CD14-positive monocyte (primary cell): ENCODE results near the gene RIMOC1. TPM values are rescaled to one million over a fixed set of nuclear protein-coding genes. Genes with fewer than 3 reads are reported as not detected.

ENCODE experiments used
- DNase-seq, 3 donors: peaks; one replicate each; pipeline ENCODE4 v3.0.0-alpha.2; 2011 to 2022
- H2AFZ ChIP-seq: 2 replicates; pipeline ENCODE4 v1.6.0; 2012; ENCODE audit warnings: mild to moderate bottlenecking, low read depth, low read length, inconsistent platforms; ENCODE audit not compliant: insufficient read depth, poor library complexity, severe bottlenecking
- H3K27ac ChIP-seq, 2 donors: 1 replicate in 1 of 2; 2 replicates in 1 of 2; pipeline ENCODE4 v1.5.1; 2012 to 2013; ENCODE audit warnings: low read length in 2 of 2, control low read depth in 1 of 2, inconsistent platforms in 1 of 2, low read depth in 1 of 2, mild to moderate bottlenecking in 1 of 2
- H3K27me3 ChIP-seq, 2 donors: one replicate each; pipeline versions ENCODE4 v1.6.0 to v1.6.1; 2011 to 2013; ENCODE audit warnings: low read length in 2 of 2; ENCODE audit not compliant: control insufficient read depth in 2 of 2, insufficient read depth in 2 of 2
- H3K36me3 ChIP-seq, 2 donors: replicated peaks in 1 of 2; 1 replicate in 1 of 2; 2 replicates in 1 of 2; pipeline versions ENCODE4 v1.5.1 to v1.6.1; 2012 to 2013; ENCODE audit warnings: low read length in 2 of 2, control low read depth in 1 of 2, inconsistent platforms in 1 of 2, mild to moderate bottlenecking in 1 of 2; ENCODE audit not compliant: insufficient read depth in 2 of 2, control insufficient read depth in 1 of 2
- H3K4me1 ChIP-seq, 2 donors: 1 replicate in 1 of 2; 2 replicates in 1 of 2; pipeline versions ENCODE4 v1.5.1 to v1.6.1; 2012 to 2013; ENCODE audit warnings: low read length in 2 of 2, control low read depth in 1 of 2, inconsistent platforms in 1 of 2, mild to moderate bottlenecking in 1 of 2, moderate library complexity in 1 of 2; ENCODE audit not compliant: insufficient read depth in 2 of 2, control insufficient read depth in 1 of 2
- H3K4me2 ChIP-seq: replicated peaks from 2 replicates; pipeline ENCODE3; 2012; ENCODE audit warnings: low read length, moderate library complexity, mild to moderate bottlenecking; ENCODE audit not compliant: poor library complexity, severe bottlenecking; ENCODE audit errors: extremely low read depth
- H3K4me3 ChIP-seq, 3 experiments: fragments of 200-600 bp in 1 of 3; sonication (generic) in 1 of 3; replicated peaks in 1 of 3; 1 replicate in 2 of 3; 2 replicates in 1 of 3; pipeline ENCODE4 v1.5.1; 2011 to 2013; ENCODE audit warnings: low read length in 3 of 3, mild to moderate bottlenecking in 3 of 3, control low read depth in 2 of 3, low read depth in 2 of 3, inconsistent platforms in 1 of 3, moderate library complexity in 1 of 3
- H3K79me2 ChIP-seq: 2 replicates; pipeline ENCODE4 v1.6.0; 2012; ENCODE audit warnings: mild to moderate bottlenecking, control low read depth, inconsistent platforms, low read length, moderate library complexity; ENCODE audit not compliant: insufficient read depth
- H3K9ac ChIP-seq: 2 replicates; pipeline ENCODE4 v1.6.0; 2017; ENCODE audit warnings: low read length, mild to moderate bottlenecking; ENCODE audit not compliant: insufficient read depth, poor library complexity, severe bottlenecking
- H3K9me3 ChIP-seq, 2 donors: replicated peaks in 1 of 2; 1 replicate in 1 of 2; 2 replicates in 1 of 2; pipeline versions ENCODE4 v1.5.1 to v1.6.1; 2012 to 2013; ENCODE audit warnings: low read length in 2 of 2, control low read depth in 1 of 2; ENCODE audit not compliant: control insufficient read depth in 1 of 2, insufficient read depth in 1 of 2
- H4K20me1 ChIP-seq: 2 replicates; pipeline ENCODE4 v1.6.0; 2012; ENCODE audit warnings: mild to moderate bottlenecking, low read length, control low read depth, moderate library complexity; ENCODE audit not compliant: insufficient read depth
- H3K27ac Mint-ChIP-seq, 7 donors: one replicate each; pipeline ENCODE4 v1.8.0; 2020; ENCODE audit warnings: mild to moderate bottlenecking in 7 of 7, mixed read lengths in 7 of 7, moderate library complexity in 6 of 7, inconsistent platforms in 2 of 7
- H3K27me3 Mint-ChIP-seq, 3 donors: one replicate each; pipeline ENCODE4 v1.8.0; 2021 to 2022; ENCODE audit warnings: low read depth in 3 of 3, mild to moderate bottlenecking in 3 of 3, mixed read lengths in 3 of 3, moderate library complexity in 3 of 3, inconsistent platforms in 1 of 3
- H3K36me3 Mint-ChIP-seq, 2 donors: one replicate each; pipeline ENCODE4 v1.8.0; 2020; ENCODE audit warnings: mixed read lengths in 2 of 2, inconsistent platforms in 1 of 2, mild to moderate bottlenecking in 1 of 2
- H3K4me1 Mint-ChIP-seq: one replicate; pipeline ENCODE4 v1.8.0; 2020; ENCODE audit warnings: mild to moderate bottlenecking, mixed read lengths
- H3K4me3 Mint-ChIP-seq, 2 donors: one replicate each; pipeline ENCODE4 v1.8.0; 2020; ENCODE audit warnings: mild to moderate bottlenecking in 2 of 2, mixed read lengths in 2 of 2, moderate library complexity in 1 of 2
- H3K9me3 Mint-ChIP-seq, 7 donors: one replicate each; pipeline ENCODE4 v1.8.0; 2020 to 2022; ENCODE audit warnings: mixed read lengths in 7 of 7, mild to moderate bottlenecking in 6 of 7, moderate library complexity in 6 of 7, inconsistent platforms in 2 of 7
- CTCF ChIP-seq: fragments of 200-600 bp; IDR thresholded peaks from one replicate; pipeline ENCODE4 v1.8.0; 2022; ENCODE audit warnings: antibody characterized with exemption, mild to moderate bottlenecking
- WGBS: methylation state at CpG from one replicate; pipeline ENCODE4 v1.1.5; 2013; ENCODE audit warnings: missing lambda C conversion rate; ENCODE audit not compliant: insufficient coverage; 5-methylcytosine and 5-hydroxymethylcytosine counted together
- intact Hi-C, 2 donors: fragments of 100-400 bp; cut with micrococcal nuclease; formaldehyde crosslinking; loops; one replicate each; pipeline versions ENCODE4 v1.15.0 to v1.15.1; 2023
- polyA plus RNA-seq, 3 donors: library from polyadenylated mRNA; depleted of rRNA in 1 of 3; unstranded in 2 of 3; stranded (reverse) in 1 of 3; fragments of 300-500 nt in 2 of 3; fragments of >200 nt in 1 of 3; fragmentation: Illumina TruSeq in 2 of 3; gene quantifications; 1 replicate in 2 of 3; 2 replicates in 1 of 3; pipeline ENCODE4 v1.2.3, GENCODE V29; 2012 to 2021

Gene RIMOC1
- polyA plus RNA-seq, 3 donors = 4.6 to 15.3 (median 11.2) TPM

GRCh38 chr5:41856644-41857491, 47.3 kb upstream of the RIMOC1 start:
- H3K9me3 Mint-ChIP-seq = no peaks in the 10 kb centered on the region
- H3K27ac ChIP-seq = no peak overlapping the region
- peak; percentile 88 for TF ChIP-seq CTCF
- no peak overlapping the region for H3K4me3 ChIP-seq
- H3K4me1 ChIP-seq = no peaks in the 10 kb centered on the region
- H3K36me3 ChIP-seq = peaks cover 7 to 40% of the 10 kb centered on the region in 2 donors
- no peaks in the 10 kb centered on the region for H3K9me3 ChIP-seq
- peak; percentile 49 to 68 (median 59) for DNase-seq
- no peak overlapping the region for H3K27ac Mint-ChIP-seq
- no peaks in the 10 kb centered on the region for H3K79me2 ChIP-seq
- no peaks in the 10 kb centered on the region for H3K27me3 ChIP-seq
- WGBS = 61% methylated on average over 5 of the region's 5 CpGs
- no peaks in the 10 kb centered on the region for H3K27me3 Mint-ChIP-seq
- H2AFZ ChIP-seq = no peak overlapping the region
- H4K20me1 ChIP-seq = no peaks in the 10 kb centered on the region
- no peak overlapping the region for H3K4me3 Mint-ChIP-seq
- H3K9ac ChIP-seq = no peak overlapping the region
- no peak overlapping the region for H3K4me2 ChIP-seq
- no peaks in the 10 kb centered on the region for H3K4me1 Mint-ChIP-seq
- intact Hi-C loops = loop anchor here (2.0 to 5.0 kb wide), 4 partner anchors 200 to 1030 kb away; no protein-coding TSS in a partner anchor
- H3K36me3 Mint-ChIP-seq = peaks cover 12 to 21% of the 10 kb centered on the region in 2 donors

- H3K27me3 Mint-ChIP-seq = no peaks in the 10 kb centered on the region
- no peak overlapping the region for H3K4me3 ChIP-seq
- no CpG with 5 or more reads among the region's 1 CpG for WGBS
- H3K4me1 Mint-ChIP-seq = no peaks in the 10 kb centered on the region
- no peak overlapping the region for H3K27ac ChIP-seq
- H3K27ac Mint-ChIP-seq = no peak overlapping the region
- no peak for TF ChIP-seq CTCF
- H3K9me3 Mint-ChIP-seq = no peaks in the 10 kb centered on the region
- no peaks in the 10 kb centered on the region for H3K79me2 ChIP-seq
- DNase-seq = no peak
- H3K9me3 ChIP-seq = no peaks in the 10 kb centered on the region
- H2AFZ ChIP-seq = no peak overlapping the region
- H3K4me3 Mint-ChIP-seq = no peak overlapping the region
- no peaks in the 10 kb centered on the region for H3K4me1 ChIP-seq
- peaks cover 11 to 25% of the 10 kb centered on the region in 2 donors for H3K36me3 Mint-ChIP-seq
- H4K20me1 ChIP-seq = no peaks in the 10 kb centered on the region
- H3K36me3 ChIP-seq = peaks cover 7 to 36% of the 10 kb centered on the region in 2 donors
- intact Hi-C loops = loop anchor here (2.0 to 5.0 kb wide), 4 partner anchors 199 to 1029 kb away; no protein-coding TSS in a partner anchor
- H3K27me3 ChIP-seq = no peaks in the 10 kb centered on the region
- no peak overlapping the region for H3K9ac ChIP-seq
- H3K4me2 ChIP-seq = no peak overlapping the region
Measured at GRCh38 chr5:41857989-41858388, 46.2 kb upstream of the RIMOC1 start.
